Activated CD8-positive, alpha-beta T cell treated with anti-CD3 and anti-CD28 coated beads, Interleukin-2, amount 10 ng/mL, durations not matched to agents 7 days and 5 days (primary cell): ENCODE measurements around the gene RYR3. TPM values are rescaled to one million over a fixed set of nuclear protein-coding genes. Genes with fewer than 3 reads are reported as not detected.

ENCODE experiments used
- ATAC-seq: fragments of 150-1000 bp; cut with Tn5 transposase; one replicate; pipeline ENCODE4 v1.10.0; 2021; ENCODE audit warnings: moderate library complexity
- CTCF ChIA-PET: fragments of 350-600 bp; sonication (Branson Sonifier 250); formaldehyde crosslinking; loops from one replicate; lab custom pipeline; 2021; ENCODE audit warnings: antibody characterized with exemption; lab: Charles Lee
- POLR2A ChIA-PET: fragments of 350-600 bp; sonication (Branson Sonifier 250); formaldehyde crosslinking; loops from one replicate; lab custom pipeline; 2021; ENCODE audit warnings: antibody characterized with exemption; lab: Charles Lee
- DNase-seq: peaks from one replicate; pipeline ENCODE4 v3.0.0-alpha.2; 2020
- H3K27ac Mint-ChIP-seq: one replicate; pipeline ENCODE4 v1.8.0; 2021; ENCODE audit warnings: mild to moderate bottlenecking, mixed read lengths
- H3K27me3 Mint-ChIP-seq: one replicate; pipeline ENCODE4 v1.8.0; 2021; ENCODE audit warnings: low read depth, mixed read lengths
- H3K36me3 Mint-ChIP-seq: one replicate; pipeline ENCODE4 v1.8.0; 2021; ENCODE audit warnings: low read depth, mixed read lengths
- H3K4me1 Mint-ChIP-seq: one replicate; pipeline ENCODE4 v1.8.0; 2021; ENCODE audit warnings: low read depth, mixed read lengths
- H3K4me3 Mint-ChIP-seq: one replicate; pipeline ENCODE4 v1.8.0; 2021; ENCODE audit warnings: mild to moderate bottlenecking, mixed read lengths
- H3K9me3 Mint-ChIP-seq: one replicate; pipeline ENCODE4 v1.8.0; 2022; ENCODE audit warnings: mixed read lengths; ENCODE audit not compliant: insufficient read depth
- total RNA-seq, 2 experiments: library from RNA; stranded (reverse); gene quantifications; one replicate each; pipeline ENCODE4 v1.2.3, GENCODE V29; 2021

The RYR3 gene
- total RNA-seq, 2 experiments from 2014 or later = not detected

DNA sequence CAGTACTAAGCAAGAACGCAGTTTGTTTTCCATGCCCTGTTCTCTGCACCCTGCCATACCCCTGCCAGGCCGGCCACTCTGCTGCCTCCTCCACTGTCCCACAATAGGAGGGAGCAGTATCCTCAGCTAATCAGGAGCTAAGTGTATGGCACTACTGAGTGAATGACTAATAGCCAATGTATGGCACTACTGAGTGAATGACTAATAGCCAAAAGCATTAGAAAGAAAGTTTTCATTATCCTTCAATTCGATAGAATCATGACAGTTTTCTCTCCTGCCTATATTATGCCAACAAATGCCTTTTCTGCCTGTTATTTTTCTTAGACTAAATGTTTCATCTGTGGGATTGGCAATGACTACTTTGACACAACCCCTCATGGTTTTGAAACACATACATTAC lies 550.0 kb downstream of the RYR3 start:
- ChIA-PET POLR2A (no interaction called here), CTCF (no interaction called here)
- no peak overlapping the region for H3K4me3 Mint-ChIP-seq
- no peaks in the 10 kb centered on the region for H3K9me3 Mint-ChIP-seq
- ATAC-seq (no peak), DNase-seq (no peak)
- no peaks in the 10 kb centered on the region for H3K4me1 Mint-ChIP-seq
- H3K36me3 Mint-ChIP-seq = no peaks in the 10 kb centered on the region
- H3K27me3 Mint-ChIP-seq = no peaks in the 10 kb centered on the region
- no peak overlapping the region for H3K27ac Mint-ChIP-seq

DNA sequence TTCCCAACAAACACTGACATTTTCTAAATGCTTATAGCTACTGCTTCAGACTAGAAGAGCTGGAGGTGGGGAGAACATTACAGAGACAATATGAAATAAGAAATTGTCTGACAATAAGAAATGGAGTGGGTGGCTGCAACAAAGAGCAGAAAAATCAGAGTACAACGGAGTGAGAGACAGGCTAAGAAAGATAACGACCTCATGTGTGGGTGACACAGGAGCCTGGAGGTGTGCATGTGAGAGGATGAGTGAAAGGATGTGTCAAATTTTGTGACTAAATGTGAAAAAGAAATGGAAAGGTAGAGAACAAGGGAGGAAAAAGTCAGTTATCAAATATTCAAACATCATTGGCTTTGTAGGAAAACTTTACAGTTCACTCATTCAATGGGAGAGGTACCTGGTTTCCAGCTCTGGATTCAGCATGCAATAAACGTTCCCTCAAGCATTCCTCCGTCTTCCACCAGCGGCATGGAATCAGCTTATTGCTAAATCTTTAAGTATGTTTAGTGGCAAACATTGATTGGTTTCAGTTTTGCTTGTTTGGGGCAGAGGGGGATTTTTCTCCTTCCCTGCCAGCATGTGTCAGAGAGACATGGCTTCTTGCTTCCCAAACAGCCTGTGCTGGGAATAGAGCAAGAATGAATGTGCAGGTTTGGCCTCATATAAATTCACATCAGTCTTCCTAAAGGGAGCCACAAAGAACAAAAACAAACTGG lies 553.8 kb downstream of the RYR3 start:
- Mint-ChIP-seq H3K4me1 (no peaks in the 10 kb centered on the region), H3K4me3 (no peak overlapping the region), H3K27me3 (no peaks in the 10 kb centered on the region), H3K9me3 (no peaks in the 10 kb centered on the region), H3K27ac (no peak overlapping the region), H3K36me3 (peaks cover 2% of the 10 kb centered on the region)
- CTCF ChIA-PET = no interaction called here
- POLR2A ChIA-PET = no interaction called here
- ATAC-seq (no peak), DNase-seq (no peak)

DNA sequence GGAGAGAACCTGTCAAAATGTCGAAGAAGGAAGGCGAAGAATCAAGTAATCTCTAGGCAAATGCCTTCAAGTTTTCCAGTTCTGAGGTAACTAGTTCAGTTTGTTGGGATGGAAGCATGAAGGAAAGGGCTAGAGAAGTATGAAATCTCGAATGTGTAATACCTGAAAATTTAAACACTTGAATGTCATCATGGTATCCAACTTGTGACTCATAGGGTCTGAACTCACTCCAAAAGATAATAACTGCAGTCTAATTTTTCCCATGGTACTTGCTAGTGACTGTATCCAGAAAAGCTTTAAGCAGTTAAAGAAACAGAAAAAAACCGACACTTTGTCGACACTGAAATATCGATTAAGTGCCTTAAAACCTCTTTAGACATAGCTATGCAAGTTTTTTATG lies 554.6 kb downstream of the RYR3 start:
- DNase-seq (no peak), ATAC-seq (no peak)
- H3K4me1 Mint-ChIP-seq = no peaks in the 10 kb centered on the region
- H3K4me3 Mint-ChIP-seq = no peak overlapping the region
- no peaks in the 10 kb centered on the region for H3K9me3 Mint-ChIP-seq
- ChIA-PET POLR2A (interaction anchor here (0.7 kb wide), 1 partner anchor 12 kb away, joined by 3 read pairs; no protein-coding TSS in a partner anchor), CTCF (no interaction called here)
- H3K27ac Mint-ChIP-seq = no peak overlapping the region
- H3K36me3 Mint-ChIP-seq = peaks cover 2% of the 10 kb centered on the region
- no peaks in the 10 kb centered on the region for H3K27me3 Mint-ChIP-seq

DNA sequence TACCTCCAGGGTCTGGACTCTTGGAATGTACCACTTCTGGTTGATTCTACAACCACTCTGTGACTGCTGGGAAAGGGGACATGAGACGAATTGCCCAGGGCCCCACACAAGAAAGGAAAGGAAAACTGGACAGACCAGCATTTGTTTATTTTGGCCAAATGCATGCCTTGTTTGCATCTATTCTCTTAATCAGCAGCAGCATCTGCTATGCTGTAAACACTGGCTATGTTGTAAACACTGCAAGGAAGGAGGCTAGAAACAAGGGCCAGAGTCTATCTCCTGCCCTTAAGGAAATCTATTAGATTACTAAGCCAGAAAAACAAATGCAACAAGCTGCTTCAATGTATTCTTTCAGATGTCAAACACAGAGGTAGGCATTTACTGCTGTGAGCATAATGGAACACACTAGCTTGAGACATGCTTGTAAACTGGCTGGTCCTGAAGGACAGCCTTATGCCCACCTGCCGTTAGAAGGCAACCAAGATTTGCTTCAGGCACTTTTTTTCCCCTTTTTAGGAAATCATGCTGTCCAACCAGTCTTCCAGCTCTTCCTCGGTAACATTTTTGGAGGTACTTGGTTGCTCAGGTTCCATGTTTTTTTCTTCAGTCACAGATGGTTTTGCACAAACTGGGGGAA lies 555.5 kb downstream of the RYR3 start:
- Mint-ChIP-seq H3K4me1 (no peaks in the 10 kb centered on the region), H3K4me3 (no peak overlapping the region), H3K27me3 (no peaks in the 10 kb centered on the region), H3K9me3 (no peaks in the 10 kb centered on the region), H3K36me3 (peaks cover 2% of the 10 kb centered on the region), H3K27ac (no peak overlapping the region)
- POLR2A ChIA-PET = no interaction called here
- DNase-seq (no peak), ATAC-seq (no peak)
- CTCF ChIA-PET = no interaction called here

DNA sequence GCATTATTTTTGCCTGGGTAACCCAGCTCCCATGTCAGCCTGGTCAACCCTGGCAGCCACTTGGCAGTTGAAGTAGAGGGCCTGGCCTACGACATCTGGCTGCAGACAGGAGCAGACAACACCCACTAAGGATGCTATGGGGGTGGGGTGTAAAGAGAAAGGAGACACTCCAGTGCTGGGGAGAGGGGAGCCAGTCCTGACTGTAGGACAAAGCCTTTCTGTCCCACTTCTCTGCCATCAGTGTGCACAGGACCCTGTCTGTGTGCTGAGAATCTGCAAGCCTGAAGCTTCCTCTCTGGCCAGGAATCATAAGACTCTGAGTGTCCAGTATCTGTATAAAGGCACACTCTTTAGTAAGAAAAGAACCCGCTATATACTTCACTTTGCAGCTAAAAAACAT lies 561.2 kb downstream of the RYR3 start:
- ATAC-seq (no peak), DNase-seq (no peak)
- ChIA-PET POLR2A (no interaction called here), CTCF (no interaction called here)
- Mint-ChIP-seq H3K4me3 (no peak overlapping the region), H3K27me3 (no peaks in the 10 kb centered on the region), H3K27ac (no peak overlapping the region), H3K4me1 (no peaks in the 10 kb centered on the region), H3K36me3 (no peaks in the 10 kb centered on the region), H3K9me3 (no peaks in the 10 kb centered on the region)

DNA sequence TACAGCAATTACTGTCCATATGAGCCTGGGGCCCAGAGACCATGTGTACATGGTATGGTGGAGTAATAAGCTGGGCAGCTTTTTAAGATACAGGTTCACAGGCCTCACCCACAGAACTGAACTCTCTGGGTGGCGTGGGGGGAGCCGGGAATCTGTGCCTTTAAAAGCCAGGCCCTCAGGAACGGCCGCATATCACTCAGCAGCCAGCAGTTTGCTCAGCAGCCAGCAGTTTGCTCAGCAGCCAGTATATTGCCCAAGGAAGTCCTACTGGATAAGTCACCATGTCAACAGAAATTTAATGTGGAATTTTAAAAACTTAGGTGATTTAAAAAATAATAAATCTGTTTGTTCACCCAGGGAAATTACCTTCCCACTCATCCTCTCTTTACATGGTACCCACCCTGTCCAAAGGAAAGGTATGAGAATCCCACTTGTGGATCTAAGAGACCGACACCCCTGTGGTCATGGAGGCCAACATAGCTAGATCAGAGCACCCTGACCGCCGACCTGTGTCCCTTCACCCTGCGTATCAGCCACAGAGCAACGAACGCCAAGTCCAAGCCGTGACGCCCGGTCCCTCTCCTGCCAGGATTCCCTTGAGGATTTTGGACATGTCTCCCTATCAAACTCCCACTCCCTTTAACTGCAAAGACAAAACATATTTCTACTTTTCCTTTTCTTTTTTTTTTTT lies 561.8 kb downstream of the RYR3 start:
- POLR2A ChIA-PET = no interaction called here
- ATAC-seq = no peak
- Mint-ChIP-seq H3K27me3 (no peaks in the 10 kb centered on the region), H3K27ac (no peak overlapping the region), H3K4me1 (no peaks in the 10 kb centered on the region), H3K36me3 (no peaks in the 10 kb centered on the region), H3K9me3 (no peaks in the 10 kb centered on the region), H3K4me3 (no peak overlapping the region)
- no peak for DNase-seq
- CTCF ChIA-PET = no interaction called here

DNA sequence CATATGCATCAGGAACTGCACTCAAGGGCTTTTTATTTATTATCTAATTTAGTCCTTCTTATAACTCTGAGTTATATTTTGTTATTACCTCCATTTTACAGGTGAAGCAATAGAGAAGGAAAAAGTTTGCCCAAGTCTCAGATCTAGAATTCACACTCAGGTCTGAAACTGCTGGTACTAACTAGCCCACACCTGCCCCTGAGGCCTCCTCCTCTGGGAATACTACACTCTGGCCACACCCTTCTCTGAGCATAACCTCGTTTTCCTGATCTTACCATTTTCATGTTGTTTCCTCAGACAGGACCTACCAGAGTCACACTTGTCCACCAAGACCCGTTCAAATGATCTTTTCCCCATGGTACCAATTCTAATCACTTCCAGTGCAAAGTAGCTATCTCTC lies 563.4 kb downstream of the RYR3 start:
- Mint-ChIP-seq H3K27me3 (no peaks in the 10 kb centered on the region), H3K4me1 (no peaks in the 10 kb centered on the region), H3K4me3 (no peak overlapping the region), H3K36me3 (no peaks in the 10 kb centered on the region), H3K27ac (no peak overlapping the region), H3K9me3 (no peaks in the 10 kb centered on the region)
- ATAC-seq (no peak), DNase-seq (no peak)
- POLR2A ChIA-PET = no interaction called here
- CTCF ChIA-PET = interaction anchor here (1.0 kb wide), 1 partner anchor 136 kb away, joined by 3 read pairs; no protein-coding TSS in a partner anchor

DNA sequence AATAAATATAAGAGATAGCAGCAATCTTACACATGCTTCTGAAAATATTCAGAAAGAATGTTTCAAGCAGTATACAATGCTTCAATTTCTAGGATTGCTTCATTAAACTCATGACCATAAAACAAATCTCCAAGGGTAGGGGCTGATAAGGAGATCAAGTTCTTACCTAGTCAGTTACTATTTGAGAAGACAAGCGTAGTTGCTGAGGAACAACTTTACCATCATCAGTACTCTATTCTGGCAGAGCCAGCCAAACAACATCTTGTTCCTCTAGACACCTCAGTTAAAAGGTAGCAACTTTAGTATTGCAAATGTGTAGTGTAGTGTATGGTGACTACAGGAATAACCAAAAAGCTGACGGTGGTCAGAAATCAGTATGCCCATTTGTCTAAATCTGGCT lies 572.2 kb downstream of the RYR3 start:
- Mint-ChIP-seq H3K27ac (no peak overlapping the region), H3K9me3 (peaks cover 13% of the 10 kb centered on the region), H3K4me1 (no peaks in the 10 kb centered on the region), H3K4me3 (no peak overlapping the region), H3K27me3 (no peaks in the 10 kb centered on the region), H3K36me3 (no peaks in the 10 kb centered on the region)
- ATAC-seq (no peak), DNase-seq (no peak)
- ChIA-PET CTCF (no interaction called here), POLR2A (no interaction called here)

DNA sequence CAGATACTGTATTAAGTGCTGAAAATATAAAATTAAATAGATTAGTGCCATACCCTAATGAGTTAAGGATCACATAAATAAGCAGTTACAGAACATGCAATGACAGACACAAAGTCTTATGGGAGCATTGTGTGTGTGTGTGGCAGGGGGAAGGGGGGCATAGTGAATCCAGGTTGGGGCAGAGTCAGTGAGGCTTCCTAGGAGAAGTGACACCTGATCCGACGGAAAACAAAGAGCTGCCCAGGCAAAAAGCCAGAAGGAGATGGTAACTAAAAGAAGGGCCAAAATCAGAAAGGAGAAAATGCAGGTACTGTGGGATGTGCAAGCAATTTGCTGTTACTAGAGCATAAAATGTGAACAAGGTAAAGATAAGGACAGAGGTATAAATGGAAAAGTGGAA lies 577.4 kb downstream of the RYR3 start:
- H3K9me3 Mint-ChIP-seq = peaks cover 13% of the 10 kb centered on the region
- no peak for ATAC-seq
- no peak overlapping the region for H3K27ac Mint-ChIP-seq
- no peaks in the 10 kb centered on the region for H3K36me3 Mint-ChIP-seq
- no peaks in the 10 kb centered on the region for H3K4me1 Mint-ChIP-seq
- no peak overlapping the region for H3K4me3 Mint-ChIP-seq
- H3K27me3 Mint-ChIP-seq = no peaks in the 10 kb centered on the region
- DNase-seq = no peak
- ChIA-PET CTCF (no interaction called here), POLR2A (no interaction called here)

DNA sequence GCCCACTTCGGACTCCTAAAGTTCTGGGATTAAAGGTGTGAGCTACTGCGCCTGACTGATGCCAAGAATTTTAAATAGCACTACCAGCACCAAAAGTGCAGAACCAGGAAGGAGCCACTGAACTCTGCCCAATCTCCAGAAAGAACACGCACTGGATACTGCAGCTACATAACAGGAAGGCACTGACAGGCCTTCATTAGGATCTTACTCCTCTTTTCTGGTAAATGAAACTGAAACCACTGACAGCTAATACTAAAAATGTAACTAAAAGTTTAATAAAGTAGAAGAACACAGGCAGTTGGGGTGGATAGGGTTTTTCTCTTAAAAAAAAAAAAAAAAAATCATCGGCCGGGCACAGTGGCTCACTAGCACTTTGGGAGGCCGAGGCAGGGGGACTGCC lies 583.4 kb downstream of the RYR3 start:
- no peak for ATAC-seq
- POLR2A ChIA-PET = no interaction called here
- no peaks in the 10 kb centered on the region for H3K36me3 Mint-ChIP-seq

DNA sequence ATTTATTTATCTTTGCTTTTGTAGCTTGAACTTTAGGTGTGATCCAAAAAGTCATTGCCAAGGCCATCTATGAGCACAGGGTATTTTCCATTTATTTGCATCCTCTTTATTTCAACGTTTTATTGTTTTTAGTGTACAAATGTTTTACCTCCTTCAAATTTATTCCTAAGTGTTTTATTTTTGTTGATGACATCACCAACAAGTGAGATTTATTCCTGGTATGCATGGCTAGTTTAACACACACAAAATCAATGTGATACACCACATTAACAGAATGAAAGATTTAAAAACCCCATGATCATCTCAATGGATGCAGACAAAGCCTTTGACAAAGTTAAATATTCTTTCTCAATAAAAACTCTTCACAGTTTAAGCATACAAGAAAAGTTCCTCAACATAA lies 591.3 kb downstream of the RYR3 start:
- ChIA-PET CTCF (no interaction called here), POLR2A (no interaction called here)
- no peaks in the 10 kb centered on the region for H3K36me3 Mint-ChIP-seq
- no peaks in the 10 kb centered on the region for H3K9me3 Mint-ChIP-seq
- DNase-seq (no peak), ATAC-seq (no peak)
- H3K27ac Mint-ChIP-seq = no peak overlapping the region
- no peaks in the 10 kb centered on the region for H3K27me3 Mint-ChIP-seq
- no peaks in the 10 kb centered on the region for H3K4me1 Mint-ChIP-seq
- no peak overlapping the region for H3K4me3 Mint-ChIP-seq

More for the DNA sequence above, 583.4 kb downstream of the RYR3 start:
- H3K27ac Mint-ChIP-seq = no peak overlapping the region
- peaks cover 5% of the 10 kb centered on the region for H3K4me1 Mint-ChIP-seq
- no peaks in the 10 kb centered on the region for H3K27me3 Mint-ChIP-seq
- CTCF ChIA-PET = no interaction called here
- H3K4me3 Mint-ChIP-seq = no peak overlapping the region
- no peak for DNase-seq
- H3K9me3 Mint-ChIP-seq = no peaks in the 10 kb centered on the region

DNA sequence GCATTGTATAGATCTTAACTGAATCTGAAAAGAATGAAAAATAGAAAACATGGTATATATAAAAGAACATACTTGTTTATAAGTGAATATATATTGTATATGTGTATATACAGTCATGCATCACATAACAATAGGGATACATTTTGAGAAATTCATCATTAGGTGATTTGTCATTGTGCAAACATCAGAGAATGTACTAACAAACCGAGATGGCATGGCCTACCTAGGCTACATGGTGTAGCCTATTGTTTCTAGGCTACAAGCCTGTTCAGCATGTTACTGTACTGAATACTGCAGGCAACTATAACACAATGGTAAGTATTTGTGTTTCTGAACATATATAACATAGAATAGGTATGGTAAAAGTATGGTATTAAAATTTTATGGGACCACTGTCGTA lies 592.9 kb downstream of the RYR3 start:
- Mint-ChIP-seq H3K4me3 (no peak overlapping the region), H3K27ac (no peak overlapping the region), H3K36me3 (no peaks in the 10 kb centered on the region), H3K9me3 (no peaks in the 10 kb centered on the region), H3K27me3 (no peaks in the 10 kb centered on the region), H3K4me1 (no peaks in the 10 kb centered on the region)
- ATAC-seq (no peak), DNase-seq (no peak)
- POLR2A ChIA-PET = no interaction called here
- CTCF ChIA-PET = no interaction called here
